Keratinocyte (primary cell): ENCODE results near the gene S100A10. TPM values are rescaled to one million over a fixed set of nuclear protein-coding genes. Genes with fewer than 3 reads are reported as not detected.

Experiments used
- DNase-seq: peaks from one replicate; pipeline ENCODE4 v3.0.0-alpha.2; 2011; ENCODE audit warnings: low read depth, missing footprints, low spot score
- FAIRE-seq: peaks from 2 replicates; lab custom pipeline; 2011; peaks lifted over from hg19 to GRCh38; lab: Jason Lieb, UNC
- H2AFZ ChIP-seq: 2 replicates; pipeline ENCODE4 v1.6.0; 2012; ENCODE audit warnings: low read length, control low read depth, inconsistent platforms; ENCODE audit not compliant: control insufficient read depth
- H3K27ac ChIP-seq: 2 replicates; pipeline ENCODE4 v1.5.1; 2011; ENCODE audit warnings: low read length; ENCODE audit not compliant: control insufficient read depth, insufficient read depth
- H3K27me3 ChIP-seq: 3 replicates; pipeline ENCODE4 v1.6.0; 2011; ENCODE audit warnings: low read length; ENCODE audit not compliant: control insufficient read depth, insufficient read depth; ENCODE audit errors: extremely low read depth
- H3K36me3 ChIP-seq, 2 experiments: 2 replicates in 1 of 2; 3 replicates in 1 of 2; pipeline ENCODE4 v1.5.1; 2011; ENCODE audit warnings: low read length in 2 of 2, mild to moderate bottlenecking in 1 of 2; ENCODE audit not compliant: control insufficient read depth in 2 of 2, insufficient read depth in 2 of 2; ENCODE audit errors: extremely low read depth in 1 of 2
- H3K4me1 ChIP-seq: 3 replicates; pipeline ENCODE4 v1.5.1; 2011; ENCODE audit warnings: low read length; ENCODE audit not compliant: control insufficient read depth, insufficient read depth; ENCODE audit errors: extremely low read depth
- H3K4me2 ChIP-seq: 3 replicates; pipeline ENCODE4 v1.6.0; 2011; ENCODE audit warnings: low read depth, low read length; ENCODE audit not compliant: control insufficient read depth, insufficient read depth; ENCODE audit errors: extremely low read depth
- H3K4me3 ChIP-seq, 3 experiments: fragments of 200-600 bp in 1 of 3; sonication (generic) in 1 of 3; 2 replicates in 2 of 3; 3 replicates in 1 of 3; pipeline ENCODE4 v1.5.1; 2011 to 2016; ENCODE audit warnings: low read length in 3 of 3, mild to moderate bottlenecking in 3 of 3, control low read depth in 2 of 3, inconsistent platforms in 1 of 3, low read depth in 1 of 3, mixed read lengths in 1 of 3, mixed run types in 1 of 3, moderate library complexity in 1 of 3; ENCODE audit not compliant: control insufficient read depth in 2 of 3, insufficient read depth in 2 of 3; ENCODE audit errors: extremely low read depth in 1 of 3
- H3K79me2 ChIP-seq: 2 replicates; pipeline ENCODE4 v1.6.0; 2012; ENCODE audit warnings: low read length; ENCODE audit not compliant: control insufficient read depth, insufficient read depth
- H3K9ac ChIP-seq: 3 replicates; pipeline ENCODE4 v1.6.0; 2011; ENCODE audit warnings: low read length; ENCODE audit not compliant: control insufficient read depth, insufficient read depth; ENCODE audit errors: extremely low read depth
- H3K9me1 ChIP-seq: 3 replicates; pipeline ENCODE4 v1.6.0; 2011; ENCODE audit warnings: low read length; ENCODE audit not compliant: control insufficient read depth, insufficient read depth; ENCODE audit errors: extremely low read depth
- H3K9me3 ChIP-seq: 2 replicates; pipeline ENCODE4 v1.5.1; 2012; ENCODE audit warnings: low read depth, low read length; ENCODE audit not compliant: control insufficient read depth
- H4K20me1 ChIP-seq: 3 replicates; pipeline ENCODE4 v1.6.0; 2011; ENCODE audit warnings: low read length; ENCODE audit not compliant: control insufficient read depth, insufficient read depth; ENCODE audit errors: extremely low read depth
- EZH2 ChIP-seq: IDR thresholded peaks from one replicate; pipeline ENCODE4 v1.6.1; 2012; ENCODE audit warnings: inconsistent platforms, mild to moderate bottlenecking, low read length, moderate library complexity
- dilution Hi-C: fragments of 300-500 bp; cut with MboI; formaldehyde crosslinking; loops from one replicate; pipeline ENCODE4 v1.7.0; 2020; ENCODE audit warnings: low sequenced_read_pairs; ENCODE audit not compliant: extremely low pct_ligation_motif_present
- polyA plus RNA-seq, 5 experiments: library from polyadenylated mRNA; depleted of rRNA in 3 of 5; stranded (reverse) in 3 of 5; stranded (forward) in 1 of 5; unstranded in 1 of 5; fragments of >200 nt; gene quantifications; 1 replicate in 1 of 5; 2 replicates in 3 of 5; 3 replicates in 1 of 5; pipeline versions ENCODE4 v1.2.1 to v1.2.3, GENCODE V29; 2011 to 2012; ENCODE audit warnings: missing spikeins in 2 of 5, low read depth in 1 of 5, low replicate concordance in 1 of 5
- TF ChIP-seq, protein P1 (sequence below), 3 experiments: IDR thresholded peaks in 1 of 3; conservative IDR thresholded peaks in 1 of 3; optimal IDR thresholded peaks in 1 of 3; 2 replicates in 2 of 3; 3 replicates in 1 of 3; pipeline versions ENCODE3 to v1.5.1; 2011; ENCODE audit warnings: low read length in 3 of 3, mild to moderate bottlenecking in 3 of 3, moderate library complexity in 2 of 3, control low read depth in 1 of 3, inconsistent platforms in 1 of 3; ENCODE audit not compliant: insufficient read depth in 2 of 3; ENCODE audit errors: extremely low read depth in 1 of 3

The S100A10 gene
- polyA plus RNA-seq, 1 donor (not counting 4 experiments of a cell fraction or from before 2014, with no cell fraction given): 1,061 TPM

DNA sequence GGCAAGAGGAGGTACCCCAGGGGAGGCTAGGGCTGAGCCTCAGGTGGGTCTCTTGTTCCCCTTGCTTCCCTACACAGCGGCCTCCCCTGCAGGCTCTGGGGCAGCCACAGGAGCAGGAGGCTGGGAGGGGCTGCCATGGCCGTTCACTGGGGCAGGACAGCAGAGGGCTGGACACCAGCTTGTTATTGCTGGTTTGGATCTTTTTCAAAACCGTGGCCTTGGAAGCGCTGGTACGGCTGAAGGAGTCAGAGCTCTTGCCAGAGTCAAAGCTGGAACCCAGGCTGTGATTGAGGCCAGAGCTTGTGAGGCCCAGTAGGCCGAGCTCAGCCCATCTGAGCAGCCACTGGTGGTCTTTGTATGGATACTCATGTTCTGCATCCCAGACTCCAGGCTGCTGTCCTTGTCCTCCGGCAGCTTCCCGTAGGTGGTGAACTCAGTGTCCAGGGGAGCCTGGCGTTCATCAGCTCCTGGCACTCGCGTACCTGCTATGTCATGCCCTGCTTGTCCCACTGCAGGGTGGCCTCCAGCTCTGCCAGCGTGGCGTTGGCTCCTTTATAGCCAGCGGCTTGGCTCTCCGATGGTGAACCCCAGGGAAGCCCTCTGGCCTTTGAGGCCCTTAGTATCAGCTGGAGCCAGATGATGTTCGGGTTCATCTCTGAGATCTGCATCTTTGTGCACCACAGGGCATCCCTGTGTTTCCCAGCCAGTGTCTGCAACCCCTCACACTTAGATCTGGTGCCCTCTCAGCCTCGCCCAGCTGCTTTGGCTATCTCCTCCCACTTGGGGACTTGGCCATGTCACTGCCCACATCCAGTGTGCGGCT lies 44.1 kb downstream of the S100A10 start:
- H2AFZ ChIP-seq: no peak overlapping the region
- FAIRE-seq: no peak

GRCh38 chr1:151948506-151948905 lies 45.2 kb downstream of the S100A10 start:
- H4K20me1 ChIP-seq: no peaks in the 10 kb centered on the region
- no peaks in the 10 kb centered on the region for H3K9me1 ChIP-seq
- FAIRE-seq (no peak), DNase-seq (no peak)
- H3K79me2 ChIP-seq: no peaks in the 10 kb centered on the region
- dilution Hi-C loops: no loop called here
- TF ChIP-seq EZH2: no peak
- TF ChIP-seq, protein P1, sequence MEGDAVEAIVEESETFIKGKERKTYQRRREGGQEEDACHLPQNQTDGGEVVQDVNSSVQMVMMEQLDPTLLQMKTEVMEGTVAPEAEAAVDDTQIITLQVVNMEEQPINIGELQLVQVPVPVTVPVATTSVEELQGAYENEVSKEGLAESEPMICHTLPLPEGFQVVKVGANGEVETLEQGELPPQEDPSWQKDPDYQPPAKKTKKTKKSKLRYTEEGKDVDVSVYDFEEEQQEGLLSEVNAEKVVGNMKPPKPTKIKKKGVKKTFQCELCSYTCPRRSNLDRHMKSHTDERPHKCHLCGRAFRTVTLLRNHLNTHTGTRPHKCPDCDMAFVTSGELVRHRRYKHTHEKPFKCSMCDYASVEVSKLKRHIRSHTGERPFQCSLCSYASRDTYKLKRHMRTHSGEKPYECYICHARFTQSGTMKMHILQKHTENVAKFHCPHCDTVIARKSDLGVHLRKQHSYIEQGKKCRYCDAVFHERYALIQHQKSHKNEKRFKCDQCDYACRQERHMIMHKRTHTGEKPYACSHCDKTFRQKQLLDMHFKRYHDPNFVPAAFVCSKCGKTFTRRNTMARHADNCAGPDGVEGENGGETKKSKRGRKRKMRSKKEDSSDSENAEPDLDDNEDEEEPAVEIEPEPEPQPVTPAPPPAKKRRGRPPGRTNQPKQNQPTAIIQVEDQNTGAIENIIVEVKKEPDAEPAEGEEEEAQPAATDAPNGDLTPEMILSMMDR (optimal IDR thresholded peaks at IDR 0.05 in 1 of 3, IDR thresholded peaks at IDR 0.05 in 1 of 3, conservative IDR thresholded peaks at IDR 0.05 in 1 of 3; ENCODE audit: extremely low read depth in 1 of 3, insufficient read depth in 2 of 3, low read length in 3 of 3): no peak
- no peak overlapping the region for H3K4me3 ChIP-seq
- H3K4me1 ChIP-seq: peaks cover 31% of the 10 kb centered on the region
- no peak overlapping the region for H3K27ac ChIP-seq
- no peaks in the 10 kb centered on the region for H3K27me3 ChIP-seq
- H3K36me3 ChIP-seq: no peaks in the 10 kb centered on the region
- no peak overlapping the region for H2AFZ ChIP-seq
- H3K9me3 ChIP-seq: no peaks in the 10 kb centered on the region
- H3K9ac ChIP-seq: no peak overlapping the region
- no peak overlapping the region for H3K4me2 ChIP-seq

More for the DNA sequence above, 44.1 kb downstream of the S100A10 start:
- Histone ChIP-seq H3K27me3 (no peaks in the 10 kb centered on the region), H3K36me3 (no peaks in the 10 kb centered on the region), H3K4me1 (peaks cover 28% of the 10 kb centered on the region), H3K9ac (no peak overlapping the region), H3K27ac (no peak overlapping the region), H4K20me1 (no peaks in the 10 kb centered on the region), H3K79me2 (no peaks in the 10 kb centered on the region), H3K9me1 (no peaks in the 10 kb centered on the region), H3K4me2 (no peak overlapping the region), H3K4me3 (no peak overlapping the region), H3K9me3 (no peaks in the 10 kb centered on the region)
- no peak for DNase-seq
- no peak for TF ChIP-seq EZH2
- TF ChIP-seq, protein P1 (optimal IDR thresholded peaks at IDR 0.05 in 1 of 3, IDR thresholded peaks at IDR 0.05 in 1 of 3, conservative IDR thresholded peaks at IDR 0.05 in 1 of 3; ENCODE audit: extremely low read depth in 1 of 3, insufficient read depth in 2 of 3, low read length in 3 of 3): no peak
- dilution Hi-C loops: no loop called here
